Measurements from ENCODE around the gene CNTN5. TPM values are rescaled to one million over a fixed set of nuclear protein-coding genes. Genes with fewer than 3 reads are reported as not detected.

The CNTN5 gene
- total RNA-seq, 1 donor from 2014 or later: not detected

DNA sequence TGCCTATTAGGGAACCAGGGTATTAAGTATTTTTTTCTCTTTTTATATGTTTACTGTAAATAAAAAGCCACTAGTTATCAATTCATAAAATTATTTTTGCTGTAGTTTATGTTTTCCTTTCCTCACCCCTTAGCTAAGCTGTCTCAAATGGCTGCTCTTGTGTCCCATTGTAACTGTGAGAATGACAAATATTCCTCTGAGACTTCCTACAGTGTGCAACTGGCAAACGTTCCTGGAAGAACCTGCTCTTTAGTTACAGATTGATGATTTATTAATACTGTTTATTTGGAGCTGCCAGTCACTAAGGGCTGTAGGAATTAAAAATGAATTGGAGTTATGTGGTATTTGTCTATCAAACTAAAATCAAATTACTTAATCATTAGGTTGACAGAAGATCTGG, 990.9 kb downstream of the CNTN5 start:
- ATAC-seq (no peak), DNase-seq (ENCODE audit: low spot score) (no peak)

DNA sequence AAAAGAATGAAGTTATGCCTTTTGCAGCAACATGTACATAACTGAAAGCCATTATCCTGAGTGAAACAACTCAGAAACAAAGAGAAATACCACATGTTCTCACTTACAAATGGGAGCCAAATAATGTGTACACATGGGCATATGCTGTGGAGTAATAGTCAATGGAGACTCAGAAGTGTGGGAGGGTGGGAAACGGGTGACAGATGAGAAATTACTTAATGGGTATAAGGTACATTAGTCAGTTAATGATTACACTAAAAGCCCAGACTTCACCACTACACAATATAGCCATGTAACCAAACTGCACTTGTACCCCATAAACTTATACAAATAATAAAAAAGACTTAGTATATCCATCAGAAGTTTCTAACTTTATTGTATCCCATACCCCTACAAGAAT, 992.3 kb downstream of the CNTN5 start:
- no peak for DNase-seq (ENCODE audit: low spot score)
- no peak for ATAC-seq

DNA sequence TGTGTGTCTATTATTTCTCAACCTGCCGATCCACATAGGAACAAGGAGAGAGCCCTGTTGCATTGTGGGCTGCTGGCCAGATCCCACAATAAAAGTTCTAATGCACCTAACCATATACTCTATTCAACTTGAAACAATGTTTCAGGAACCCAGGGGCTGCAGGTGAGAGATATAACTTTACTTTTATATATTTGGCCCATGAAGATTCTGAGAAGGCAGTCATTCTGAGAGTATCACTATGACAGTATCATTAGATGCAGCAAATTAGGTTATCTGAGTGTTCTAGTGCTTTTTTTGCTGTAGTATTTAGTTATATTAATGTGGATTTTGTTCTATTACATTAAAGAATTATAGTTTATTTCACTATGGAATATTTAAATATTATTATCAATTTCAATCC, 1011.2 kb downstream of the CNTN5 start:
- ATAC-seq: no peak

DNA sequence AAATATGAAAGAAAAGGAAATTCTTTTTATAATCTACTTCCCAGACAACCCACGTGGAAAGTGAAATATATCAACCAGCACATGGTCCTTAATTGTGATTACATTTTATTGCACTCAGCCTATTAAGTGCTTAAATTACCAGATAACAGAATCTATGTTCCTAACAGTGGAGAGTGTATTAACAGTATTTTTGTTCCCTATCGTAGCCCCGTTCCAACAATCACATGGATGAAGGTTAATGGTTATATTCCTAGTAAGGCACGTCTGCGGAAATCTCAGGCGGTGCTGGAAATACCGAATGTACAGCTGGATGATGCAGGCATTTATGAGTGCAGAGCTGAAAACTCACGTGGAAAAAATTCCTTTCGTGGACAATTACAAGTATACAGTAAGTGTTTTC, 1040.3 kb downstream of the CNTN5 start:
- ATAC-seq (no peak), DNase-seq (ENCODE audit: low spot score) (no peak)

More for the DNA sequence above, 1011.2 kb downstream of the CNTN5 start:
- DNase-seq (ENCODE audit: low spot score): no peak

DNA sequence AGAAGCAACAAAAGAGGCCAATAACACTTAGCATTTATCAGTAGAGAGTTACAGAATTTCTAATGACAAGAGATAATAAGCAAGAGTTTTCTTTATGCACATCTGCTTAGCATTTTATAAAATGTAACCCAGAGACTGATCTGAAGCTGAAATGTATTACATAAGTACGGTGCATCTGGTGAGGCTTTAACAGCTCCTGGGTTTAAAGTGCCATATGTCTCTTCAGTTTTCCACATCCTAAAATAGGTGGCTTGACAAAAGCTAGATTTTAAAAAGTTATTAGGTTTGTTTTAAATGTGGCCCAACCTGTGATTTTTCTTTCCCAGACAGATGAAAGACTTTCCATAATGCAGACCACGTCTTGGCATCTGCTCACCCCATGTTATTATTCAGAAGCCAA, 1045.7 kb downstream of the CNTN5 start:
- DNase-seq (ENCODE audit: low spot score) (no peak), ATAC-seq (no peak)

DNA sequence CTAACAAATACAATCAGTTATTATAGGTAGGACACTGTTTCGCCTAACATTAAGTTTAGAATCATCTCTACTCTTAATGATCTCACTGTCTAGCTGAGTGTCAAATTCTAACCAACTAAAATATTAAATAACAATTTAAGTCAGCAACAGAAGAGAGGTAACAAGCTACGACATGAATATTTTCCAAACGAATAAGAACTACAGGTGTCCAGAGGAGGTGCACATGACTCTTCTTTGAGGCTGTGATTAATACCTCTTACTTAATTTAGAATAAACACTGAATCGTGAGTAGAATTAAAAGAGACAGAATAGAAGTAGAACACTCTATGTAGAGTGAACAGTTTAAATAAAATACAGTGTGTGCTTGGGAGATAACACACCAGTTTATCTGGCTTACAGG, 1047.4 kb downstream of the CNTN5 start:
- DNase-seq (ENCODE audit: low spot score) (no peak), ATAC-seq (no peak)

DNA sequence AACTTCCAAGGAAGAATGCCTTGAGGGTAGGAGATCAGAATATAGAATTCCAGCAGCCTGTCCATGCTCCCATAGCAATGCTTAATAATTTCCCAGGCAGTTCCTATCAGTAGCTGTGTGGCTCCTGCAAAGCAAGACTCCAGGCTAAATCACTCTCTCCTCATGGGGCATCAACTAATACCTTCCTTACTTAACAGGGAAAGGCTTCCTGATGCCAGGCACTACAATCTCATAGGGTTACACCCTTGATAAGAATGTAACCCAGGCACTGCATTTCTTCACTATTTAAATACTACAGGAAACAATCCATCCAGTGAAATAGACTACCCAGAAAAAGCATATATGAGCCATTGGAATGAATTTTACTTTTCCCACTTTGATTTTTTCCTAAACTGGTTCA, 1051.4 kb downstream of the CNTN5 start:
- no peak for ATAC-seq
- no peak for DNase-seq (ENCODE audit: low spot score)

DNA sequence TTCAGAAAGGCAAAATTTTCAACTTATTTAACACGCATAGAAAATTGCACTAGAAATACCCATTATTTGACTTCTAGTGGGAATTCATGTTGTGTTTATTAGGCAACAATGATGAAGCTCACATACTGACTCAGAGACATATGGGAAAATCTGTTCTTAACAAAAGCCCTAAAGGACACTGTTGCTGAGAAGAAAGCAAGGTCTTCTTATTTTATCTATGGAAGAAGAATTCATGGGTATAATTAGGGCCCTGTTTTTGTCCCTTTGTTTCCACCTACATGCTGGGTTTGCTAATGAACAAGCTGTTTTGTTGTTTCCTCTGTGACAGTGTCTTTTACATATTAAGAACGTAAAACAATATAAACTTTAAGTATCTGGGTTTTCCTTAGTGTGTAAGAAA, 1059.6 kb downstream of the CNTN5 start:
- no peak for ATAC-seq
- no peak for DNase-seq (ENCODE audit: low spot score)

DNA sequence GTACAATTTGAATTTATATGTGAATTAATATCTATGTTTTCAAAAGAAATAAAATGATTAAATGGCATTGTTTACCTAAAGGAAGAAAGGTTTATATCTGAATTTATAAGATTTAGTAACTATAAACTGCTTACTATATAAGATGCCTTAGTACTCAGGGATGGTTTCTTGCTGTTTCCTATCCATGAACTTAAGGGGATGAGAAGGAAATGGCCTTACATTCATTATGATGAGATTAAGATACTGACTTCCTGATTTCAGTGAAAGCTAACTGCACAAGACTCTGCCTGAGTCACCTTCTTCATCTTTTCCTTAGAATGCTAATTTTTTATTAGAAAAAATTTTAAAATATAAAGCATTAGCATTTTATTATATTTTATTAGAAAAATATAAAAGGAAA, 1060.1 kb downstream of the CNTN5 start:
- DNase-seq (ENCODE audit: low spot score) (no peak), ATAC-seq (no peak)

DNA sequence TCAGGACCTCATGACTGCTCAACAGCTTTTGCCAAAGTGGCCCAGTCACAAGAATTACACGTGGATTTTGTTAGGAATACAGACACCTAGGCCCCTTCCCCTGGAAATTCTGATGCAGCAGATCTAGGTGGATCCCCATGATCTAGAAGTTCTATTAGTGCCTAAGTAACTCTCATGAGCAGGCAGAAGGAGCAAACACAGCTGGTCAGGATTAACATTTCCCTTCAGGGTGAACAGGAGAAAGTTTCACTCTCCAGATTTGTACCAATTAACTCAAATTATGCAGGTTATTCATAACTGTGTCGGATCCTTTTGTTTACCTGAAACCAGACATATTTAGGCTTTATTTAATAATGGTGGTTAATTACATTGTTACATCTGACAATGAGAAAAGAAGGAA, 1072.9 kb downstream of the CNTN5 start:
- DNase-seq (ENCODE audit: low spot score) (no peak), ATAC-seq (no peak)

DNA sequence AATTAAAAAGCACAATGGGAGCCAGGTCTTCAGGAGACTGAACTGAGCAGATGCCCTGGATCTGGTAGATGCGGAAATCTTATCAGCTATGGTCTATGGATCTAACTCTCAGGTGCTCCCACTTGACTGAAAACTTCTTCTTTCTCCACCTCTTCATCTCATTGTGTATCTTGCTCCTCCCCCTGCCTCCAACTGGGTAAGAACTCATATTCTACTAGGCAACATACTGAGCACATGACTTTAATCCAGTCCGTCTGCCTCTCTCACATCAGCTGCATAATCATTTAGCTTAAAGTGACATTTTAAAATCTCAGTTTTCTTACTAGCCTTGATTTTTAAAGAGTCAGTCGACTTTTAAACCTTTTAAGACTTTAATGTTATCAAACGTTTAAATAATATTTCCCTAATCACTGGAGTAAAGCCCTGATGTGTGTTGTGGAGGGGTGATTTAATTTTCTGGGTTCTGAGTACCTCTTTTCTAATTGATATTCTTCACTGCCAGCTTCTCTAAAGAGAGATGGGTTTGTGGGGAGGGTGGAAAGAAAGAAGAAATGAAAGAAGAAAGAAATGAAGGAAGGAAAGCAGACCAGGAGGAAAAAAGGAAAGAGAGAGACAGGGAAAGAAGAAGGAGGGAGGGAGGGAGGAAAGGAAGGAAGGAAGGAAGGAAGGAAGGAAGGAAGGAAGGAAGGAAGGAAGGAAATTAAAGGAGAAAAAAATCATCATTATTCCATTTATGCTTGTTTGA, 1073.5 kb downstream of the CNTN5 start:
- DNase-seq (ENCODE audit: low spot score) (no peak), ATAC-seq (no peak)

DNA sequence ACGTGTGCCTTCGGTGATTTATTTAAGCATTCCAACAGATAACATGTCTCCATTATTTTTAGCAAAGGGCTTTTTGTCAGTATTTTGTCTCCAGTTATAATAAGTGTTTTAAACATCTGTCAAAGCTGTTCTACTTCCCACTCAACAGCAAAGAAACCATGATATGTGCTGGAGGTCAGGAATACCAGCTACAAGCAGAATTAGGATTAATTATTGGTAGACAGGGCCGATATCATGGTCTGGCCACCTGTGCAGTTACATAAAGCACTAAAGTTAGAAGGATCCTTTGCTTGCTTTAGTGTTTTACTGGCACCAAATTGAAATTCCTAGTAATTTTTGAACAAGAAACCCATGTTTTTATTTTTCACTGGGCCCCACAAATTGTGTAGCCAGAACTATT, 1075.1 kb downstream of the CNTN5 start:
- DNase-seq (ENCODE audit: low spot score): no peak
- no peak for ATAC-seq

DNA sequence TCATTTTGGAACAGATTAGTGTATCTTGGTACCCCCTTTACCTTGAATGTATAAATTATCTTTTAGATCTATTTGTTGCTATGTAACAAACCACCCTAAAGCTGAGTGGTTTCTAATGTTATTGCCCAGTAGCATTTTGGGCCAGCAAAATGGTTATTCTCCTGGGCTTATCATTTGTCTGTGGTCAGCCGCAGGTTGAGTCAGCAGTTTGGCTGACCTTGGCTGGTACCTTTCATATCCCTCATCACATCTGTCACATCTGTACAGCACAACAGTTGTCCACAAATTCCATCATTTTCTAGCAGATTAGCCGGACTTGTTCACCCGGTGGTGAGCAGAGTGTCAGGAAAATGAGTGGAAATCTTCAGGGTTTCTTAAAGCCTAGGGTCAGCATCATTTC, 1077.8 kb downstream of the CNTN5 start:
- DNase-seq (ENCODE audit: low spot score) (no peak), ATAC-seq (no peak)

DNA sequence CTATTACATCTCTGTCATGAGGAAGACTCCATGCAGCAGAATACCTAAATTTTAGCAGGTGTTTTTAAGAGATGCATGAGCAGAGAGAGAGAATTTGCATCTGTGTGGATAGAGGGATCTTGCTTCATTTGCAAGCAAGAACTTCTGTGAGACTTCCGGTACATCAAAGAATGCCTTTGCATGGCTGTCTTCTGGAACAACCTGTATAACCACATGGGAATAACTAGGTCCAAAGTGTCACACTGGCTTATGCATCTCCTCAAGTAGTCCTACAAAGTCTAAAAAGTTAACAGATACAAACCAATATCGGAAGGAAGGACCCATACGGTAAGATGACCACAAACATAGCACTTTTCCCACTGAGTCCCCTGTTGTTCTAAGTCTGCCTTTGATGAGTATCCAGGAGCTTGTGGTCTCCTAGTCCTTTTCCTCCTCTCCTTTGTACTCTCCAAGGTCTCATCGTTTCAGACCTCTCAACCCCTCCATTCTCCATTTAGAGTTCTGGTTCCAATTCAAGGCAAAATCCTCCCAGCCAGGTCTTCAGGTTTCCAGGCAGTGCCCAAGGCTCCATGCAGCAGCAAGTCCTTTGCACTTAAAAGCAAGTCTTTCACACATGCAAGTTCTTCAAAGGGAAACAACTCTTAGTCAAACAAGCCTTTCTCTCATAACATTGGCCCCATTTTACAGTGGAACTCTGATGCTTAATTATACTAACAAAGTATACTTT, 1084.7 kb downstream of the CNTN5 start:
- ATAC-seq (no peak), DNase-seq (ENCODE audit: low spot score) (no peak)

DNA sequence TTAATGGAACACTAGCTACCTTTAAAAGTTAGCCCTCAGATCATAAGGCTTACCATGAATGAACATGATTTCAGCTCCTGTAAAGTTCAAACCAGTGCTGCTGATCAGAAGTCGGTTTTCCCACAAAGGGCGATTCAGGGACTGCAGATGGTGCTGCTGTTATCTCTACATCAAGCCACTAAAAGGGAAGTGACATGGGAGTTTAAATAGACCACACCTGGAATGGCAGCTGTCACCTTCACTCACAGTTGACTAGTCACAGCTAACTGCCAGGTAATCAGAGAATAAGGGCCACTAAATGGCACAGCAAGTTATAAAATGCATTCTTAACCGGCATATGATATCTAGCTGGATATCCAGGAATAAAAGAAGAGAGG, 1085.2 kb downstream of the CNTN5 start:
- no peak for ATAC-seq
- no peak for DNase-seq (ENCODE audit: low spot score)

DNA sequence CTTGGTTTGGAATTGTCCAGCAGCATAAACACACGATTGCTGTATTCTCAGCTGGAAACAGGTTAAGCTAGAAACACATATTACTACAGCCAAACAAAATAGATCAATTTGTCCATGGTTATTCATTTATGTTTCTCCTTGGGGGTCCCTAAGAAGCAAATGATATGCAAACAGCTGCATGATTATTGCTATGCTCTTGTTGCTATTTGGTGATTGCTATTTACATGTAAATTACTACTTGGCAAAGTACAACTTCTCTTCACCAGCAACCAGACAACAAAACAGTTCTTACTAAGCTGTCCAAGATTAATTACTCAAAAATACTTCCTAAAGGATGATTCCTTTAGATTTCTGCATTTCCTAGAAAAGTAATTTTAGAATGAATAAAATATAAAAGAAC, 1098.4 kb downstream of the CNTN5 start:
- DNase-seq (ENCODE audit: low spot score) (no peak), ATAC-seq (no peak)

DNA sequence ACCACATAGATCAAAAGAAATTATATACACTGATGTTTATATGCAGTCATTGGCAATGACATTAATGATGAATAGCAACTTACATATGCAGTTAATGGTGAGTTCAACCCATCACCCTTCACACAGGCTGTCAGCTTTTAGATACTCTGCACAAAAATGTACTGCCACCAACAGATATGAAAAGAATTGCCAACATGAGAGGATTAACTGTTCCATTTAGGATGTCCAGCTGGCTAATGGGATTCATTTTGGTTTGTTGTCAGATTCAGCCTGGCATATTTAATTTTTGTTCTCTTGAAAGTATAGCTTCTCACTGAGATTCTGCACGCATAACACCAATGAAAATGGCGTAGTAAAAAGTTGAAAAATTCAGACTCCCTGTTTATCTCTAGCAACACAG, 1112.4 kb downstream of the CNTN5 start:
- ATAC-seq: no peak

DNA sequence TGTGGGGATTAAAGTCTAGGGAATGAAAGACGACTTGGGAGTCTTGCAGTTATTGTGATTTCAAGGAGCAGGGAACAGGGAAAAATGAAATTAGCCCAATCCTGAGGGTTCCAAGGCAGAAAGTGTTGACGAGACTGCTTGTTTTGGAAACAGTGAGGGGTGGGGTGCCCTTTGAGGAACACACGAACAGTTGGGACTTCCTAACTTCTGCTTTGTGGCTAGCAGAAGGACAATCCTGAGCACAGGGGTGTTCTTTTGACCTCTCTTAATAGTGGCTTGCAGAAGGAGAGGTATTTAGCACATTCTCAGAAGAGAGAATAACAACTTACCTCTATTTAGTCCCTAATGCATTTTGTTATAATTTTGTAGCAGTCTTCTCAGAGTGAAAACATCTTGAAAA, 1120.5 kb downstream of the CNTN5 start:
- no peak for ATAC-seq
- no peak for DNase-seq (ENCODE audit: low spot score)

More for the DNA sequence above, 1112.4 kb downstream of the CNTN5 start:
- DNase-seq (ENCODE audit: low spot score): no peak

DNA sequence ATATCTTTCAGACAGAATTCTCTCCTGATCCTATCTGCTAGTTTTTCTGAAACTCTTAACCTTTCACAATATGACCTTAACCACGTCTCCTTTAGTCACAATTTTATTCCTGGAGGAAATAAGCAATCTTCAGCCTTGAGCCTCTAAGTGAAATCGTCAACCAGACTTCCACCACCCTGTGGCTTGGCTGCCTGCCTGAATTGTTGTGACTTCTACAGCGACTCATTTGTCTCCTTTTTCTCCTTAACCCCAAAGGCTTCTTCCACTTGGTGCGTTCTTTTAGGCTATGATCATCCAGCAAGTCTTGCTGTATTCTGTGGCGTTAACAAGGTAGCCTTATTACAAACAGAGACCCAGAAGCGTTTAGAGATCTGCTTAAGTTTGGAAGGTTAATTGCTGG, 1131.2 kb downstream of the CNTN5 start:
- ATAC-seq: no peak

DNA sequence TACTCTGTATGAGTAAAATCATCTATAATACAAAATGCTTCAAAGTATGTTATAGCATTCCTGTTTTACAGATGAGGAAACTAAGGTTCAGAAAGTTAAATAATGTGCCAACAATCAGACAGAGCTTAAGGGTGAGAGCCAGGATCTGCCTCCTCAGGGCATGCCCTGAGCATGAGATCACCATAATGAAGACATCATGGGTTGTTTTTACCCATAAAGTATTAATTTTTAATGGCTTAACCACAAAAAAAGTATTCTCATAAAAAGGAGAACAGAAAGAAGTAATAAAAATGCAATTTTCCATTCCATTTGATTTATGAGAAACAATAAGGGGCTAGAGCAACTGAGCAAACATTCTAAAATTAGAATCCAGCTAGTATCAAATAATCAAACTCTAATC, 1132.0 kb downstream of the CNTN5 start:
- no peak for ATAC-seq
- no peak for DNase-seq (ENCODE audit: low spot score)

More for the DNA sequence above, 1131.2 kb downstream of the CNTN5 start:
- no peak for DNase-seq (ENCODE audit: low spot score)

DNA sequence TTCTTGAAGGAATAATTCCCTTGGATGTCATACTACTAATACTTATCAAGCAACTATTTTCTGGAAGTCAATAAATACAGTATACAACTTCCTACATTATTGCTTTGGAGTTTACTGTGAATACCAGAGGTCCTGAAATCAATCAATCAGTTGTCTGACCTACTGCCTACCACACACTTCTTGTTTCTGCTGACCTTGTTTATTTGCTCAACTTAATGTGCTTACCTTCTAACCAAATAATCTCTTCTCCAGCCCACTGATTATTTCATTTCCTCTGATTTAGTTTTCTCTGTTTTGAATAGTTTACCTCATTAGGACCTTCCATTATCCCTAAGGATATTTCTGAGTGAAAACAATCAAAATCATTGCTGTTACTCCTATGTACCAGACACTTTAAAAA, 1142.7 kb downstream of the CNTN5 start:
- DNase-seq (ENCODE audit: low spot score) (no peak), ATAC-seq (no peak)

DNA sequence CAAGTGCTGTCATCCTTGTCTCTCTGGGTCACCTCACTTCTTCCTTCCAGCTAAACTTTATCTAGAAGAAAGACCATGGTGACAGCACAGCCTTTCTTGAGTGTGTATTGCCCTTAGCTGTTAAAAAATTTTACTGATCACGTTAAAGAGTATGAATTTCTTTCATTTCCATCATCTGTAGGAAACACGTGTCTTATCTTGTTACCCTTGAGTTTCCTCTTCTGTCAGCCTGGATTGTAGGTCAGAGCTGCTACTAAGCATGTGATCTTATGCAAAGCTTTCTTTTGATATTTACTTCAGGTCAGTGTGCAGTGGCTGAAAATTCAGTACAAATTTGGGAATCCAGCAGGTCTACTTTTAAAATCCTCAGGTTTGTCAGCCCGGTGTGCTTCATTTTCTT, 1154.1 kb downstream of the CNTN5 start:
- no peak for DNase-seq (ENCODE audit: low spot score)
- no peak for ATAC-seq

DNA sequence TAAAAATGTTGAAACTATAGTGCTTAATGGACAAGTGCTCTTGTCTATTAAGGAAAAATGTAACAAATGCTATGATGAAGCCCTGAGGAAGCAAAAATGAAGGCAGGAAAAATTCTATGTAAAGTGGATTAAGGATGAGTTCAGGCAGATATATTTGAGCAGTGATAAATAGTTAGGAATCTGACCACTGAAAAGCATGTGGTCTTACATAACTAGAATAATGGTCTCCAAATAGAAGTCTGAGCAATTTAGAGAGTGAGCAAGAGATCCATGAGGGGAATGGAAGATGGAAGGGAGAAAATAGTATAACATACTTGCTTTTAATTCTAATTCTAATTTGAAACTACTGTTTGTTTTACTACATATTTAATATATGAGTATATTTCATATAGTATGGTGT, 1155.7 kb downstream of the CNTN5 start:
- ATAC-seq (no peak), DNase-seq (ENCODE audit: low spot score) (no peak)

Data from left lobe of liver (tissue), 2 donors.